DMS114 treated with DMSO at 0.1 percent for 48 hours (cell line): Measurements from ENCODE around the gene FHIT.

Experiments
- DNase-seq: peaks from one replicate; lab custom pipeline; 2025; ENCODE audit not compliant: unreplicated experiment; lab: John Stamatoyannopoulos, UW

FHIT gene

DNA sequence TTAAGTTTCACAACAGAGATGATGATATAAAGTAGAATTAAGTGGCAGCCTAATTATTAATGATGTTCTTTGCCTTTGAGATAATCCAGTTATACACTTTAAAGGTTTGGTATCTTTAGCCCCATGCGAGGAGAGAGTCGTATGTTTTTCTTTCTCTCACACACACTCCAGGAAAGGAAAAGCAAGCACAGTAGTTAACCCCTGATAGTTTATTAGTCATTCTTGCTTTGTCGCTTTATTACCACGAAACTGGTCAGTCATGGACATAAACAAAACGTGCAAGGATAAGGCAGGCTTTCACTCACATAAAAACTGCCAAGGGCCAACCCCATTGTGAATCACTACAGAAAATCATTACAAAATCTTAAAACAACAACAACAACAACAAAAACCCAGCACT, 866.9 kb downstream of the FHIT start:
- DNase-seq, result no peak

DNA sequence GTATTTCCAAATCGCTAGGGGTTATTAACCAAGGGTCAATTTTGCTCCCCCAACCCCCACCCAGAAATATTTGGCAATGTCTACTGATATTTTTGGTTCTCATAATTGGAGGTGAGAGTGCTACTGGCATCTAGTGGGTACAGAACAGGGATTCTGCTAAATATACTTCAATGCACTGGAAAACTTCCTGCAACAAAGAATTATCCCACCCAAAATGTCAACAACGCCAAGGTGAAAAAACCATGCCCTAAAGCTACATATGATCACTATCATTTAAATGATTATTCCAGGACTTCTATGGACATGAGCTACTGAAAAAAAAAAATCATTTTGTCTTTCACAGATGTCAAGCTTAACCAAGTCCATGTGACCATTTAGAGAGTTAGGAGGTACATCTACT, 867.9 kb downstream of the FHIT start:
- DNase-seq, result no peak

DNA sequence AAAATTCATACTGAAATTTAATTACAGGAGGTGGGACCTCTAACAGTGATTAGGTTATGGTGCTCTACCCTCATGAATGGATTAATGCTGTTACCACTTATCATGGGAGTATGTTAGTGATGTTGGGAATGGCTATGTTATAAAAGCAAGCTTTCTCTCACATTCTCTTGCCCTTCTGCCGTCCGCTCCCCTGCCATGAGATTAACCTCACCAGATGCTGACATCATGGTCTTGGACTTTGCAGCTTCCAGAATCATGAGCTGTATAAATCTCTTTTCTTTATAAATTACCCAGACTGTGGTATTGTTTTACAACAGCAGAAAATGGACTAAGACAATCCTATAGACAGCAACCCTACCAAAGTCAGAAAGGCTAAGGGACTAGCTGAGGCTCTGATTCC, 884.8 kb downstream of the FHIT start:
- no peak for DNase-seq

DNA sequence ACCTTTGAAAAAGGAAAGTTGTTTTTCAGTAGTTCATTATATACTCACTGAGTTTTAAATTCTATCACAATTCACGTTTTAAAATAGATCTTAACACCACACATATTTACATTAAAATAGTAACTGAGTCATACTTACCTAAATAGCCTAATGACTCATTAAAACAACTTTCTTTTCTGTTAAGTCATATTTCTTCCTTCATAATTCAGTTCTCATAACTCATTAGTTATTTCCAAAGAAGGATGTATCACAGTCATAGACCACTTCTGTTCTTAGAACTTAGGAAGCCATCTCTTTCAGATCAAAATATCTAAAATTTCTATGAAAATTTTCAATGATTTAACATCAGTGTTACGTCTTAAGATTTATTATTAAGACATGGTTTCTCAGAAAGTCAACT, 885.9 kb downstream of the FHIT start:
- DNase-seq, result no peak

DNA sequence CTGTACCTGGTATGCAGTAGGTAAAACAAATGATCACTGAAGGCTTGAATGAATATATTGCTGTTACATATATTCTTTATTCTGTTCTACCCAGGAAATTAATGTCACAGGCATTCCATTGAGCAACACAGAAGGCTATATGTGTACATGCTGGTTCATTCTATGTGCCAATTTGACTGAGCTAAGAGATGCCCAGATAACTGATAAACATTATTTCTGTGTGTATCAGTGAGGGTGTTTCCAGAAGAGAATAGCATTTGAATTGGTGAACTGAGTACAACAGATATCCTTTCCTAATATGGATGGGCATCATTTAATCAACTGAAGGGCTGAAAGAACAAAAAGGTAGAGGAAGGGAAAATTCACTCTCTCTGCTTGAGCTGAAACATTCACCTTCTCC, 886.8 kb downstream of the FHIT start:
- DNase-seq, result no peak

DNA sequence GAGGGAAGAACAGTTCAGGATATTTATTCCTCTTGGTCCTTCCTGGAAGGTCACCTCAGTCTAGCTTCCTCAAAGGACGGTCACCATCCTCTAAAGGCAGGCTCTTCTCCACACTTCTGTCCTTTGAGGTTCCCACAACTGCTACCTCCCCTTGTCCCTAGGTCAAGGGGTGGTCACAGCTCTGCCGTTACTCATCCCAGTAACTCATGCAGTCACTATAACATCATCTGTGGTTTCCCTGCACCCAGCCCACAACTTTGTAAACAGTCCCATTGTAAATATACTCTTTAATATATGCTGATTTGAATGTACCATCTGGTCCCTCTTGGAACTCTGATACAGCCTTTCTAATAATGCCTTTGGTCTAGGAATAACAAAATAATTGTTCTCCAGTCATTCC, 887.4 kb downstream of the FHIT start:
- DNase-seq, result no peak

DNA sequence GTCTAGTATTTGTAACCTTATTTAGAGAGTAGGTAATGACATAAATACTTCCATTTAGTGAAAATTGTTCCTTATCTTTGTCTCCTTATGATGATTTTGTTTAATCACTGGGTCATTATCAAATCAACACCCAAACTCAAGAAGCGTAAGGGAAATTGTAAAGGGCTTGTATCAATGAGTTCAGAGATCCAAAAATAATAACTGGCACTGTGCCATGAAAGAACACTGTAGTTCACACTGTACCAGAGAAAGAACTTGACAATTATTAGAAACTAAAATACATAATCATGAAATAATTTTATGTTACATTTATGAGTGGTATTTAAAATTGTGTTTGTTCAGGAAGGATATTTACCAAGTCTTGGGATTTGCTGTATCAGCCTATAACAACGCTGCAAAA, 895.4 kb downstream of the FHIT start:
- DNase-seq, result no peak

DNA sequence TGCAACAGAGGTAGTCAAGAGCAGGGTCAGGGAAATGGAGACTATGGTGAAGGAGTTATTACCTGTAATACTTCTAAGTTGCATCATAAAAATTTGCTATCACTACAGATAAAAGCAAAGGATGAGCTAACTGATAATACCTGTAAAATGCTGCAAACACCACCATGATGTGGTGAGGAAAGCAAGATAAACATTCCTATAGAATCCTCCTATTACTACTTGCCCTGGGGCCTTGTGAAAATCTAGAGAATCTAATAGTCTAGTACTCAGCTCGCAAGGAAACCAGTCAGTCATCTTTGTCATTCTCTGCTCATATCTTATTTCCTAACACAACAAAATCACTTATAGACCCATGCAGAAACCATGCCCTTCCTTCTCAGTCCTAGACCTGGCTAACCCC, 899.8 kb downstream of the FHIT start:
- DNase-seq, result no peak

DNA sequence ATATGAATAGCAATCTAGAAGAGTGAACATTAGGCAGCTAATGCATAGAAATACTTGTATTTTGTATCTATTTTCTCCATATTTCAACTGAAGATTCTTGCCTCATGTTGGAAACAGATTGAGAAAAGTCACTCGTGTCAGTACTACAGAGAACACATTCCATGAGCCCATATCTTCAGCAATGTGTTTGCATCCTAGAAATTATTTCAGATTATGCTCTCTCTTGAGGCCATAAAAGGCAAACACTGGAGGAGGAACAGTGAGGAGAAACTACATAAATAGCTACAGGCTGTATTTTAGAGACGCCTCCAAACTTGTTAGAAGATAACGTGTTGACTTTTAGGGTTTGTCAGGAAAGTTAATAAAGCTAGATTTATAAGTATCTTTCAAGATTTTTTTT, 906.9 kb downstream of the FHIT start:
- DNase-seq, result no peak

DNA sequence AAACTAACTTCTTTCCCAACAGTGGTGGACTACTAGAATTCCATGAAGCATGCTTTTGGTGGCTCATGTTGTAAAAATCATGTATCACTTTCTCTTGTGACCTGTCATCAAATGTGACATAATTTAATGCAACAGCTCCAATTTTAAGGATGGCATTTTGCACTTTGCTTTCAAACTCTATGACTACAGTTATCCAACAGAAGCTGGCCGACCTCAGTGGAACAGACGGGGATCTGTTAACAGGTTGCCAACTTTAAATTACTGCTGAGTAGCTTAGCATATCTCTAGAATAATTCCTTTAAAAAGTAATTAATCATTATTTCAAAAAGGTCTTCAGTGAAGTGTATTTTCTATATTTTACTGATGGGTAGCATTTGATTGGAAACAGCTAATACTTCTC, 907.4 kb downstream of the FHIT start:
- no peak for DNase-seq

DNA sequence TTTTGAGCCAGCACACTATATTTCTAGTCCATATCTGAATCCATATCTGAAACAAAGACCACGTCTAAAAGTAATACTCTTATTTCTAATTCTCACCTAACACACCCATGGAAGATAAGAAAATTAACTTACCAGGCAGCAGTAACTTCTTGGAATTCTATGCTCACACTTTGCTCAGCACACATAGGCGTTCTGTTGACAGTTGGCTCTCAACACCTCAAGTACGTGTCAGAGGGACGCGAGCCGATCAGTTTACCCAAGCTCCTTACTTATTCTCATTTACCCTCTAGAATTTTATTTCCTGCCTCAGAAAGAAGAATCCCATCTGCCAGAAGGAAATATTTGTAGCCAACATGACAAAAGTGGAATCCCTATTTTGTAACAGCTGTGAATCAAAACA, 911.9 kb downstream of the FHIT start:
- DNase-seq, result no peak

DNA sequence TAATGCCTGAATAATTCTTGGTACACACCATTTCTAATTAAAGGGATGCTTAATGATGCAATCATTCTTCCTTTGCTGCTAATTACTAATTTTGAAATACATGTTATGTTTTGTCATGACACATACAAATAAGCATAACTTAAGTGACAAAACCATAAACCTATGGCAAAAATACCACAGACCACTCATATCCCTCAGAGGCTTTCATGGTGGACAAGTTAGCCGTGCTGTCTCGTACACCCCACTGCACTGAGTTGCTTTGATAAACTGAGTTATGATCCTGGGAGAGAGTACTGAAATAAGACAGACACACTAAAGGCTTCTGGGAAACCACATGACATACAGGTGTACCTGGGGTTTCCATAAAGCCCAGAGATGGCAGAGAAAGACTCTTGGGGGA, 913.8 kb downstream of the FHIT start:
- DNase-seq, result no peak

DNA sequence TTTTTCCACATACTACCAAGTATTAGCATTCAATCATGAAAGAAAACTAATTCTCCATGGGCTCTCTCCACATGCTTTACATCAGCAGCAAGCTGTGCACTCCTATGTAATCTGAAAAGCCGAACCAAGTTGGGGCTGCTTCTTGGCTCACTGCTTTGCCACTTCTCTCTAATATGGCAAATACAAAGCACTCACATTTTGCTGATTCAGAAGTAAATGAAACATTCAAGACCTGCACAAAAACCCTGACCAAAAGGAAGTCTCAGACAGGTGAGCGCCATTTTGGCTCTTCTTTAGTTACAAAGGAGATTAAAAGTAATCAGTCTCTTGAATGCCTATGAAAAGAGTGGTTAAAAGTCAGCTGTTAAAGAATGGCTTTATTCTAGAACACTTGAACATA, 915.2 kb downstream of the FHIT start:
- no peak for DNase-seq

DNA sequence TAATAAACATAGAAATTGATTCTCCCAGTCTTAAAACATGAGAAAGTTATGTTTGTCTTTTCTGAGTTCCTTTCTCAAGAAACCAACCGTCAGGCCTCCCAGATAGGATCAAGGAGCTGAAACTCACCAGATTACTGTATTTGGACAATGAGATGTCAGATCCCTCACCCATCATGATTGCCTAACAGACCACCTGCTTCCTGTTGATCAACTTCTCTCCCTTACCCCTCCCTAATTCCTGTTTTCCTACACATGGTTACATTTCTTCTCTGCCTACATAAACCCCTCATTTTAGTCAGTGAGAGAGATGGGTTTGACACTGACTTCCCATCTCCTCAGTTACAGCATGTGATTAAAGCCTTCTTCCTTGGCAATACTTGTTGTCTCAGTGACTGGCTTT, 917.5 kb downstream of the FHIT start:
- no peak for DNase-seq

DNA sequence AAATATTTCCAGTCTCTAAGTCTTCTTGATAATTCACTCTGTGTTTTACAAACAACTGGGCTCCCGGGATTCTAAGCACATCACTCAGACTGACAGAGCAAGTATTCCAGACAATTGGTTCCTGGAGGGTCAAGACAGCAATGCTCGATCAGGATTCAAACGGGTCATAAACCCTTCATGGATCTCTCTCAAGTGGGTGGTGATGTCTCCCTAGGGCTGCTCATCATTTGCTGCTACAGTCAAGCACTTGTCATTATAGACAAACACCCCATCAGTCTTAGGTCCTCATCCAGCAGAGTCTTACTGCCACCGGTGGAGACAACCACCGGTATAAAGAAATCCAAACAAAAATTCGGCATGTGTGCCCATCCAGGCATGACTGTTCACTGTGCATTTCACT, 921.1 kb downstream of the FHIT start:
- no peak for DNase-seq

DNA sequence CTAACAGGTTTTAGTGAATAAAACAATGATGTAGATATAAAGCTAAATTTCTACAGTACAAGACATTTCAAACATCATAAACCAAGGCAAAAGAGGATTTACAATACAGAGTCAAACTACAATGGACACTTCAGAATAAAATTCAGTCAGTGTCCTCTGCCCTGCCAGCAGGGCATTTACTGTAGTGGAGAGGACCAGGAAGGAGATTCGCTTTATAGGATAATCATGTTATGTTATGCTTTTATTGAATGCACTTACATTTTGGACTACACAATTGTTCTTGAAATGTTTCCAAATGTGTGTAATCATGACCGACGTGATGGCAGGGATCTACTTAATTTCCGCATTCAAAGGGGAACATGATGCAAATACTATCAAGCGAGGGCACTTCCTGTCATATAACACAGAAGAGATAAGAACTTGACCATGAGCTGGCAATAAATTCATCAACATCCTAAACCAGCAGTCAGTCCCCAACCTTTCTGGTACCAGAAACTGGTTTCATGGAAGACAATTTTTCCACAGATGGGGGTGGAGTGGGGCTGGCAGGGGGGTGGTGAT, 925.6 kb downstream of the FHIT start:
- no peak for DNase-seq

DNA sequence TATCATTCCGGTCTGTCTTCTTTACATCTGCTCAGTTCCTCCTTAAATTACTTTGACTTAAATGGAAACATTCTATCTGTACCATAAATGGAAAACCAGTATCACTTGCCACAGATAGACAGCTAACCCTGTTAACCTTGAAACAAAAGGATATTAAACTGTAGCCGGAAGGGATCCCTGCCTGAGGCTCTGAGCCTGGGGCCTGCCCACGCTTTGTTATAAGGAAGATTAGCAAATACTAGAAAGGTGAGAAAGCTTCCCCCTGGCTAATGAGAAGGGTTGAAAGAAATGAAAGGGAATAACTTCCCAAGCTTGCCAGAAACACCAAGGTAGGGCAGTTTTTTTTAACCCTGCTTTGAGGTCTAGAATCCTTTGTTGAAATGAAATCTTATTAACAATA, 927.6 kb downstream of the FHIT start:
- DNase-seq, result no peak

DNA sequence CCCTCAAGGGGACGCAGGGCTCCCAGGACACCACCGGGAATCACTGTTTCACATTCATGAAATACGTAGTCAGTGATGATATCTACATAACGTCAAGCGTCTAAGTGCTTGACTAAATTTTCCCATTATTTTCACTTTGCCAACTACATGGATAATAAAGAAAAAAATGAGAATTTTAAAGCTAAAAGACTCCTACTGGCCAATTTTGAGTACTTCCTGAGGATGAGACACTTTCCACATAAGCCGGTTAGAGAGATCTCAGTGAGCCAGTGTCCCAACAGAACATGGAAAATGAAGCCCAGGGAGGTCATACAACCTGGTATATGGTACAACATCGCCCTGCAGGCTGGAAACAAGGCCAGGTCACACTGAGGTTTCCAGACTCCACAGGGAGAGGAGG, 928.1 kb downstream of the FHIT start:
- DNase-seq, result no peak

DNA sequence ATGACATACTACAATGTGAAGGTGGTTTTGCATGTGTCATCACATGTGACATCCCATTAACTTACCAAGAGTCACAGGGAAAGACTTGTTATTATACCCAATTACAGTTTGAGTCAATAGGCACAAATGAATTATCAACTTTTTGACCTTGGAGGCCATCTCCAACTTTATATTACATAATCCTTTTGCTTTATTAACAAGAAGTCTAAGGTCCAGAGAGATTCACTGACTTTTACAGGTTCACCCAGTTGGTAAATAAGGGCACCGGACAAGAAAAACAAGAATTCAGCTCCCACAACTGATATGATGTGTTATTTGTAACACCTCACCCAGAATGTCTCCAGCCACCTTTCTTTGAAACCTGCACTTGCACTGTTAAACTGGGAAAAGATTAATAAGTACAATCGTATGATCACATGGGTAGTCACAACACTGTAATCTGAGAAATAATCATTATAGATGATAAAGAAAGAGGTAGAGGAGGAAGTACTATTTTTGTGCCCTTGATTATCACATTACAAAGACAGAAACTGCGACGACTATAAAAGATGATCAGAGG, 928.9 kb downstream of the FHIT start:
- no peak for DNase-seq

DNA sequence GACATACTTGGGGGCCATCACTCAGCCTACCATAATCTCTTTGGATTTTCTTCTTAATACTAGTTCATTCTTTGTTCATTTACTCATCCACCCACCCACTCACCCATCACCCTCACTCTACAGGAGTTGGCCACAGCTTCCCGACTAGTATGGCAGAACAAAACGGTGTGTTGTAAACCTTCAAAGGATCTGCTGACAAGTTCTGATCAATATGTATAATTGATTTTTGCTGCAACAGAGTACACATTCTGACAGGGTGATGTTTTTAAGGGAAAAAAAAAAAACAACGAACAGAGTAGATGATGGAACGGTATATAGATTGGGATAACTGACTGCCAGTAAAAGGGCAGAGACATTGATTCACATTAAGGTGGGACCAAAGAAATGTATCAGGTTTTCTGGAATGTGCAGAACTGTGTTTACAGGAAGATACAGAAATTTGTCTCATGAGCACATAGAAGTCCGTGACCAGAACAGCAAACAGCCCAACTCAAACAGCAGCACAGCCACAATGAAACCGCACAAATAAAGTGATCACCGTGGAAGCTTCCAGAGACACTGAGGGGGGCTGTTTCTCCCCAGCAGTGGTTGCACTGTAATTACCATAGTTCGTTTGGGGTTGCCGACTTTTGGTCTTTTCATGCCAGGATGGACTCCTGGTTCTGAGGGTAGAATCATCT, 931.9 kb downstream of the FHIT start:
- DNase-seq, result no peak

DNA sequence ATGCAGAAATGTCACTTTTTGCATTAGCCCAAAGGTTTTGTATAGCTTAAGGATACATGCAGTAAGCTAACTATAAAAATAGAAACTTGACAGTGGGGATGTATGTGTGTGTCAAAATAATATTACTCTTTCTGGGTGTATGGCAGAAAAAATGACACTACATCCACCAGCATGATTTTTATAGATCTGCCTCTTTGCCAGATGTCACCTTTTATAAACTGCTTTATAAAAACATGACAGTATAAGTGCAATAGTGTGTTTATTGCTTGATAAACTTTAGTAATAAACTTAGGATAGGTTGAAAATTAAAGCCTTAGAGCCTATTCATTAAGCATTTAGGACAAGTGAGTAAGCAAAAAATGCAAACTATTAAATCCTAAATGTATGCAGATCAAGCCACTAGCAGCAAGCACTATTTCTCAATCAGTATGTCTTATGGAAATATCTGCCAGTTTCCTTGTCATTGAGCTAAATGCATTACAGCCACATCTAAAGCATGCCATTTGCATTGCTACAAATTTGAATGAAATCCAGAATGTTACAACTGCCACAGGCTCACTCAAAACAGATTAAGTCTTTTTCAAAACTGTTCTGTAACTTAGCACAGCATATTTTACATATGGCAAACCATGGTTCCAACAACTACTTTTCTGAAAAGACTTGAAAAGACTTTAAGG, 935.0 kb downstream of the FHIT start:
- DNase-seq, result no peak

DNA sequence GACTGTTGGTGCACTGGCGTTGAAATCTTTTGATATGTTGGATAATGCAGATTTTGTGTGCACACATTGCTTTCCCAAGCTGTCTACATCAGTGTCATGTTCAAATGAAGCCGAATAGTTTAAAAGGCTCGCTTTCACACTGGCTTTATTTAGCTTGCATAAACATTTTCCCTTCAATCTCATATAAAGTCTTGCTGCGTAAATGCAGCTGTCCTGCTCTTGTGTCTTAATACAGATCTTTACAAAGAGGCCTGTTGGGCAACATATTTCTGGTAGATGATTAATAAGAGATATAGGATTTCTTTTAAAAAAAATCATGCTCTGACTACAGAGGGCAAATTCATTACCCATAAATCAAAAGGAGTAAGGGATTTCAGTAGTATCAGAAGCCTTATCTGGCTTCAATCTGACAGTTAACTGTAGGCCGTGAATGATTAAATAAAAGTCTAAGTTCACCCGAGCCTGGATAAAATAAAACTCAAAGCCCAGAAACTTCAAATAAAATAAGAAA, 937.2 kb downstream of the FHIT start:
- DNase-seq, result no peak
